ENCODE measurements around the gene INTS3. TPM values are rescaled to one million over a fixed set of nuclear protein-coding genes. Genes with fewer than 3 reads are reported as not detected.

The INTS3 gene
- total and polyA plus RNA-seq, 2 of the 8 experiments (the other 6 are each of a cell fraction or from before 2014, with no cell fraction given) = 66.8 to 93.2 TPM

DNA sequence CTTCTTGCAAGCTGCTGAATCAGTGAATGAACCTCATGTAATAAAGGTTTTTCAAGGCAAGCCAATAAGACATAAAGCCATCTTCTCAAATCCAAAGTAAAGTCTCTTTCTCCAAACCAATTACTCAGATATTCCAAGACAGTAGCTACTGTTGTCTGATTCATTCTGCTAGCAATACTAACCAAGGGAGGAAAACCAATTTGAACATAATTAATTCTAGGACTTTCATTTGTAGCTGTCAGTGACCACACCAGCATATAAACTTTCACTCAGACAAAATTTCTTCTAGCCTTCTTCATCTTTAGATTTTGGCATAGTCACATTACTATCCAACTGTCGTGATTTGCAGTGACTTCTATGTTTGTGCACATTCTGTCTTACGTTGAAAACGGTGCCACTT, 10.5 kb upstream of the INTS3 start:
- Histone ChIP-seq H2BK120ac (replicated peaks; ENCODE audit: low read depth, low read length) (no peak overlapping the region), H4K91ac (replicated peaks; ENCODE audit: insufficient read length, low read length) (no peak overlapping the region), H3K79me1 (ENCODE audit: low read depth, low read length) (no peaks in the 10 kb centered on the region), H2AFZ (ENCODE audit: low read length) (no peak overlapping the region), H2BK20ac (ENCODE audit: low read length) (no peak overlapping the region), H3K9ac (replicated peaks in 1 of 4; ENCODE audit: extremely low read depth in 1 of 4, low read depth in 3 of 4, low read length in 3 of 4) (no peak overlapping the region), H3K18ac (ENCODE audit: extremely low read depth, low read length) (no peak overlapping the region), H2BK12ac (ENCODE audit: low read depth, low read length) (no peak overlapping the region), H3K56ac (replicated peaks; ENCODE audit: insufficient read length, low read depth, low read length) (no peak overlapping the region), H3K9me3 (ENCODE audit: insufficient read depth in 2 of 2, low read depth in 1 of 2, low read length in 1 of 2) (no peaks in the 10 kb centered on the region), H3K23me2 (ENCODE audit: low read depth, low read length) (0 out of 2 replicates have a peak, but pooled peaks cover 2% of the 10 kb centered on the region), H3K23ac (ENCODE audit: insufficient read length) (no peak overlapping the region), H2BK5ac (ENCODE audit: low read depth, low read length) (no peak overlapping the region), H3K36me3 (ENCODE audit: control insufficient read depth in 2 of 4, insufficient read depth in 4 of 4, low read length in 3 of 4) (no peaks in the 10 kb centered on the region), H3K79me2 (ENCODE audit: control insufficient read depth in 1 of 2, insufficient read depth in 2 of 2, low read length in 2 of 2) (no peaks in the 10 kb centered on the region), H2BK15ac (ENCODE audit: low read length) (no peak overlapping the region), H3K27me3 (replicated peaks in 1 of 4; ENCODE audit: control insufficient read depth in 3 of 4, extremely low read depth in 1 of 4, insufficient read depth in 3 of 4, low read length in 3 of 4) (no peaks in the 10 kb centered on the region), H2AK5ac (ENCODE audit: low read depth, low read length) (no peak overlapping the region), H4K5ac (ENCODE audit: insufficient read length, low read depth, low read length) (no peak overlapping the region), H3K27ac (ENCODE audit: low read depth, low read length) (no peak overlapping the region), H3K4me1 (replicated peaks in 1 of 4; ENCODE audit: control insufficient read depth in 3 of 4, insufficient read depth in 4 of 4, low read length in 3 of 4) (no peaks in the 10 kb centered on the region), H3K4me3 (ENCODE audit: extremely low read depth in 1 of 4, insufficient read depth in 2 of 4, low read depth in 3 of 4, low read length in 4 of 4) (no peak overlapping the region), H3K14ac (ENCODE audit: insufficient read length) (no peak overlapping the region), H4K8ac (ENCODE audit: extremely low read depth, insufficient read depth, low read length) (no peak overlapping the region), H3K4me2 (ENCODE audit: insufficient read depth in 1 of 2, low read depth in 2 of 2, low read length in 2 of 2) (no peak overlapping the region), H4K20me1 (replicated peaks in 1 of 2; ENCODE audit: control insufficient read depth in 1 of 2, insufficient read depth in 2 of 2, low read length in 2 of 2) (no peaks in the 10 kb centered on the region), H3K4ac (replicated peaks; ENCODE audit: insufficient read length, low read depth, low read length) (no peak overlapping the region)
- 95% methylated on average over 3 of the region's 3 CpGs; no CpG with 5 or more reads in 1 of the 2 experiments for WGBS, 2 experiments (ENCODE audit: extremely low coverage in 1 of 2, insufficient coverage in 1 of 2, insufficient read length in 1 of 2, insufficient replicate concordance in 2 of 2, low coverage in 1 of 2, low lambda C conversion rate in 2 of 2, missing lambda C conversion rate in 1 of 2)
- CTCF ChIA-PET (ENCODE audit: partially characterized antibody) = interaction anchor here (0.7 to 3.4 kb wide), 6 partner anchors 7 to 39 kb away, joined by 3 to 11 read pairs (median 4); partner anchors contain the start of genes INTS3 and NPR1
- POLR2A ChIA-PET (ENCODE audit: partially characterized antibody) = interaction anchor here (0.6 to 2.1 kb wide), 3 partner anchors 37 to 57 kb away, joined by 3 to 5 read pairs (median 3); no protein-coding TSS in a partner anchor
- FAIRE-seq (no peak), DNase-seq (ENCODE audit: low read depth in 1 of 2, low spot score in 2 of 2) (no peak)
- TF ChIP-seq GABPA (IDR thresholded peaks at IDR 0.05; ENCODE audit: borderline replicate concordance, insufficient read depth, low read length) = no peak
- TF ChIP-seq HDAC6 (IDR thresholded peaks at IDR 0.05; ENCODE audit: low read depth, low read length) = no peak
- TF ChIP-seq KDM5A (IDR thresholded peaks at IDR 0.05; ENCODE audit: low read length) = no peak
- TF ChIP-seq CBX5 (IDR thresholded peaks at IDR 0.05; ENCODE audit: low read depth, low read length) = no peak
- TF ChIP-seq SP1 (IDR thresholded peaks at IDR 0.05; ENCODE audit: low read depth, low read length) = no peak
- TF ChIP-seq POLR2AphosphoS5 (IDR thresholded peaks at IDR 0.05; ENCODE audit: low read depth, low read length) = no peak
- no peak for TF ChIP-seq BACH1 (IDR thresholded peaks at IDR 0.05; ENCODE audit: low read length)
- no peak for TF ChIP-seq POLR2A (IDR thresholded peaks at IDR 0.05; ENCODE audit: control extremely low read depth in 1 of 2, low read depth in 2 of 2, low read length in 2 of 2)
- TF ChIP-seq YY1 (IDR thresholded peaks at IDR 0.05; ENCODE audit: low read depth, low read length) = no peak
- no peak for TF ChIP-seq CHD1 (IDR thresholded peaks at IDR 0.05; ENCODE audit: low read depth, low read length)
- no peak for TF ChIP-seq SAP30 (IDR thresholded peaks at IDR 0.05; ENCODE audit: insufficient read depth, insufficient replicate concordance, low read length)
- TF ChIP-seq EGR1 (IDR thresholded peaks at IDR 0.05; ENCODE audit: borderline replicate concordance, low read depth, low read length) = no peak
- TF ChIP-seq EP300 (IDR thresholded peaks at IDR 0.05; ENCODE audit: borderline replicate concordance in 1 of 2, low read depth in 2 of 2, low read length in 2 of 2) = no peak
- no peak for TF ChIP-seq SIRT6 (IDR thresholded peaks at IDR 0.05; ENCODE audit: low read length)
- TF ChIP-seq SIN3A (conservative IDR thresholded peaks at IDR 0.05 in 1 of 2, IDR thresholded peaks at IDR 0.05 in 1 of 2; ENCODE audit: low read depth in 1 of 2, low read length in 2 of 2) = no peak
- TF ChIP-seq ZNF274 (IDR thresholded peaks at IDR 0.05; ENCODE audit: borderline replicate concordance, extremely low read depth, low read length) = no peak

All from H1 (cell line).